Measurements from ENCODE around the gene ALDH1L2. TPM values are rescaled to one million over a fixed set of nuclear protein-coding genes. Genes with fewer than 3 reads are reported as not detected.

Gene ALDH1L2
- total RNA-seq, 1 donor from 2014 or later: 9.7 TPM

GRCh38 chr12:104976703-104977102 is 107.6 kb downstream of the ALDH1L2 start:
- no peak for TF ChIP-seq CTCF (IDR thresholded peaks at IDR 0.05)
- intact Hi-C loops (cut with DNase I): no loop called here
- H3K4me1 ChIP-seq: no peaks in the 10 kb centered on the region
- DNase-seq: no peak
- H3K9me3 ChIP-seq: no peaks in the 10 kb centered on the region
- no peaks in the 10 kb centered on the region for H3K36me3 ChIP-seq
- ATAC-seq: no peak
- H3K27me3 ChIP-seq (ENCODE audit: low read depth): no peaks in the 10 kb centered on the region
- H3K4me3 ChIP-seq: no peak overlapping the region
- no peak overlapping the region for H3K27ac ChIP-seq

GRCh38 chr12:104975587-104976343 is 108.5 kb downstream of the ALDH1L2 start:
- ATAC-seq (no peak), DNase-seq (no peak)
- Histone ChIP-seq H3K27me3 (ENCODE audit: low read depth) (no peaks in the 10 kb centered on the region), H3K4me1 (no peaks in the 10 kb centered on the region), H3K9me3 (no peaks in the 10 kb centered on the region), H3K27ac (no peak overlapping the region), H3K4me3 (no peak overlapping the region), H3K36me3 (no peaks in the 10 kb centered on the region)
- no peak for TF ChIP-seq CTCF (IDR thresholded peaks at IDR 0.05)
- intact Hi-C loops (cut with DNase I): no loop called here

GRCh38 chr12:104974626-104975290 is 109.5 kb downstream of the ALDH1L2 start:
- no peaks in the 10 kb centered on the region for H3K4me1 ChIP-seq
- ATAC-seq: peak; percentile 75 to 93

GRCh38 chr12:104973250-104973649 is 111.0 kb downstream of the ALDH1L2 start:
- Histone ChIP-seq H3K27ac (no peak overlapping the region), H3K27me3 (ENCODE audit: low read depth) (no peaks in the 10 kb centered on the region), H3K36me3 (no peaks in the 10 kb centered on the region), H3K4me1 (no peaks in the 10 kb centered on the region), H3K9me3 (no peaks in the 10 kb centered on the region), H3K4me3 (no peak overlapping the region)
- ATAC-seq: no peak
- no peak for TF ChIP-seq CTCF (IDR thresholded peaks at IDR 0.05)
- DNase-seq: no peak
- intact Hi-C loops (cut with DNase I): no loop called here

More at GRCh38 chr12:104974626-104975290, 109.5 kb downstream of the ALDH1L2 start:
- no peak for TF ChIP-seq CTCF (IDR thresholded peaks at IDR 0.05)
- Histone ChIP-seq H3K27ac (no peak overlapping the region), H3K36me3 (no peaks in the 10 kb centered on the region), H3K4me3 (no peak overlapping the region), H3K27me3 (ENCODE audit: low read depth) (no peaks in the 10 kb centered on the region), H3K9me3 (no peaks in the 10 kb centered on the region)
- intact Hi-C loops (cut with DNase I): no loop called here
- no peak for DNase-seq

- intact Hi-C loops (cut with DNase I): no loop called here
- Histone ChIP-seq H3K27ac (no peak overlapping the region), H3K4me1 (no peaks in the 10 kb centered on the region), H3K4me3 (no peak overlapping the region), H3K27me3 (ENCODE audit: low read depth) (no peaks in the 10 kb centered on the region), H3K9me3 (no peaks in the 10 kb centered on the region), H3K36me3 (no peaks in the 10 kb centered on the region)
- DNase-seq: no peak
- TF ChIP-seq CTCF (IDR thresholded peaks at IDR 0.05): no peak
- no peak for ATAC-seq
Observed at GRCh38 chr12:104971306-104971705, 113.0 kb downstream of the ALDH1L2 start.

Other genes starting within 250 kb of the ALDH1L2 start
- gene SLC41A2, start 126.2 kb downstream of the ALDH1L2 start, total RNA-seq: 24.8 TPM
- gene NOPCHAP1, start 98.1 kb downstream of the ALDH1L2 start, total RNA-seq: 11.7 TPM
- gene WASHC4, start 23.3 kb upstream of the ALDH1L2 start, total RNA-seq: 68.9 TPM
- gene APPL2, start 151.7 kb upstream of the ALDH1L2 start, total RNA-seq: 34.0 TPM
- gene C12orf75, start 246.2 kb upstream of the ALDH1L2 start, total RNA-seq: 14.2 TPM